Fibroblast of pulmonary artery (primary cell): ENCODE measurements around the gene DRAM1.

Source experiments
- DNase-seq: peaks from one replicate; pipeline ENCODE4 v3.0.0-alpha.2; 2010; ENCODE audit warnings: low read depth
- H3K4me3 ChIP-seq: replicated peaks from 2 replicates; pipeline ENCODE4 v1.5.1; 2011; ENCODE audit warnings: low read depth, mild to moderate bottlenecking, control low read depth, low read length, moderate library complexity
- TF ChIP-seq, protein P1 (sequence below): IDR thresholded peaks from 2 replicates; pipeline ENCODE4 v1.5.1; 2011; ENCODE audit warnings: mild to moderate bottlenecking, control low read depth, low read length, inconsistent platforms; ENCODE audit errors: missing control alignments

DRAM1 gene

DNA sequence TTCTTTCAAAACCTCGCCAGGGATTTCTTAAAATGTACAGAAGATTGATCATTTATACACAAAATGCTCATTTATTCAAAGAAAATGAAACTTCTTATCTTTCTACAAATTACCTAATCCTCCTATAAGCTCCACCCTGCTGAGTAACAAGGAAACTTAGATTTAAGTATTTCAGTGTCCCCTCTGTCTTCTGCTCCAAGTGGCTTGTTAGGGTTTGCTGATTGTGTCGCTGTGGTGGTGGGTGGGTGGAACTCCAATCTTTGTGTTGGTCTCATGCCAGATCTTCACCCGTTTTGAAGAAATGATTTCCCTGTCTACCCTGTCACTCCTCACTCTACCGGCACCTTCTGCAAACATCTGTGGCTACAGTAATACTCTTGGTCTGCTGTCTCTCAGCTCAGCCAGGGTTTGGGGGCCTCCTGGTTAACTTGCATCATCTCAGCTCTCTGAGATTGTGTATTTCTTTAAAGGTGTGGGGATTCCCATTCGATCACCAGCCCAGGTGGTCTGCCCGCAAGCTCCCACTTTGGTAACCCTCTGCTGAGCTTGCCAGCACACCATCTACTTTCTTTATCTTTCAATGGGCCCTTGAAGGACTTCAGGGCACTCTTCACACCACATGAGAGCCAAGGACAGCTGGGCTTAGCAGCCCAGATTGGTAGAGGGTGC lies 73.8 kb downstream of the DRAM1 start:
- no peak for DNase-seq
- no peak overlapping the region for H3K4me3 ChIP-seq
- TF ChIP-seq, protein P1, sequence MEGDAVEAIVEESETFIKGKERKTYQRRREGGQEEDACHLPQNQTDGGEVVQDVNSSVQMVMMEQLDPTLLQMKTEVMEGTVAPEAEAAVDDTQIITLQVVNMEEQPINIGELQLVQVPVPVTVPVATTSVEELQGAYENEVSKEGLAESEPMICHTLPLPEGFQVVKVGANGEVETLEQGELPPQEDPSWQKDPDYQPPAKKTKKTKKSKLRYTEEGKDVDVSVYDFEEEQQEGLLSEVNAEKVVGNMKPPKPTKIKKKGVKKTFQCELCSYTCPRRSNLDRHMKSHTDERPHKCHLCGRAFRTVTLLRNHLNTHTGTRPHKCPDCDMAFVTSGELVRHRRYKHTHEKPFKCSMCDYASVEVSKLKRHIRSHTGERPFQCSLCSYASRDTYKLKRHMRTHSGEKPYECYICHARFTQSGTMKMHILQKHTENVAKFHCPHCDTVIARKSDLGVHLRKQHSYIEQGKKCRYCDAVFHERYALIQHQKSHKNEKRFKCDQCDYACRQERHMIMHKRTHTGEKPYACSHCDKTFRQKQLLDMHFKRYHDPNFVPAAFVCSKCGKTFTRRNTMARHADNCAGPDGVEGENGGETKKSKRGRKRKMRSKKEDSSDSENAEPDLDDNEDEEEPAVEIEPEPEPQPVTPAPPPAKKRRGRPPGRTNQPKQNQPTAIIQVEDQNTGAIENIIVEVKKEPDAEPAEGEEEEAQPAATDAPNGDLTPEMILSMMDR = no peak

- TF ChIP-seq, protein P1 = no peak
- no peak overlapping the region for H3K4me3 ChIP-seq
- no peak for DNase-seq
Observed at GRCh38 chr12:101954113-101954512, 76.7 kb downstream of the DRAM1 start.

- H3K4me3 ChIP-seq = no peak overlapping the region
- no peak for DNase-seq
- TF ChIP-seq, protein P1 = no peak
Observed at GRCh38 chr12:101954676-101955075, 77.3 kb downstream of the DRAM1 start.

- TF ChIP-seq, protein P1 = no peak
- DNase-seq = no peak
- no peak overlapping the region for H3K4me3 ChIP-seq
Observed at GRCh38 chr12:101957252-101957959, 80.0 kb downstream of the DRAM1 start.

- TF ChIP-seq, protein P1 = no peak
- no peak overlapping the region for H3K4me3 ChIP-seq
- DNase-seq = no peak
Observed at GRCh38 chr12:101959607-101960006, 82.2 kb downstream of the DRAM1 start.

DNA sequence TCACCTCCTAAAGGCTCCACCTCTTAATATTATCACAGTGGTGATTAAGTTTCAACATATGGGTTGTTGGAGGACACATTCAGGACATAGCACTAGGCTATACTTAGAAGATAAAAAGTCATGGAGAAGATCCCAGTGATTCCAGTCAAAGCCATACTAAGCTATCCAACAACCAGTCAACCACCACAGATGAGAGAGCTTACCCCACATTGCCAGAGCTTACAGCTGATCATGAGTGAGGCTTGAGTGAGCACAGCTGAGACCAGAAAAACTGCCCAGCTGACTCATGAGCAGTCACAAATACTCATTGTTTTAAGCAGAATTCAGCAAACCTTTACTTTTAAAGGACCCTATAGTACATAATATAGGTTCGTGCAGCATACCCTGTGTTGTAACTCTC lies 85.1 kb downstream of the DRAM1 start:
- no peak overlapping the region for H3K4me3 ChIP-seq
- TF ChIP-seq, protein P1 = no peak
- peak; percentile 20 for DNase-seq
